Neural progenitor cell (in vitro differentiated cells): ENCODE measurements around the gene ITGA2B. TPM values are rescaled to one million over a fixed set of nuclear protein-coding genes. Genes with fewer than 3 reads are reported as not detected.
A peak's percentile ranks its signal among the peaks of the same experiment; 100 is the strongest.

Source experiments
- DNase-seq: peaks from one replicate; pipeline ENCODE4 v3.0.0-alpha.2; 2016; ENCODE audit warnings: low spot score
- H2AFZ ChIP-seq: fragments of 200-600 bp; sonication (generic); replicated peaks from 2 replicates; pipeline ENCODE4 v1.6.1; 2016; ENCODE audit warnings: antibody characterized with exemption
- H3F3A ChIP-seq: fragments of 200-600 bp; sonication (generic); 2 replicates; pipeline ENCODE4 v1.6.1; 2016; ENCODE audit warnings: antibody characterized with exemption, low read depth
- H3K27ac ChIP-seq: fragments of 200-600 bp; sonication (generic); 2 replicates; pipeline ENCODE4 v1.5.1; 2016; ENCODE audit warnings: mild to moderate bottlenecking
- H3K27me3 ChIP-seq: fragments of 200-600 bp; sonication (generic); 2 replicates; pipeline ENCODE4 v1.6.1; 2016; ENCODE audit warnings: mild to moderate bottlenecking, moderate library complexity
- H3K36me3 ChIP-seq: fragments of 200-600 bp; sonication (generic); 2 replicates; pipeline ENCODE4 v1.5.1; 2016
- H3K4me1 ChIP-seq: fragments of 200-600 bp; sonication (generic); 2 replicates; pipeline ENCODE4 v1.6.1; 2016; ENCODE audit warnings: mixed run types
- H3K4me2 ChIP-seq: fragments of 200-600 bp; sonication (generic); 2 replicates; pipeline ENCODE4 v1.6.1; 2016
- H3K4me3 ChIP-seq: fragments of 200-600 bp; sonication (generic); 2 replicates; pipeline ENCODE4 v1.5.1; 2016
- H3K79me2 ChIP-seq: fragments of 200-600 bp; sonication (generic); 2 replicates; pipeline ENCODE4 v1.6.1; 2016; ENCODE audit warnings: low read depth
- H3K9ac ChIP-seq: fragments of 200-600 bp; sonication (generic); 2 replicates; pipeline ENCODE4 v1.6.1; 2016
- H3K9me3 ChIP-seq: fragments of 200-600 bp; sonication (generic); 2 replicates; pipeline ENCODE4 v1.5.1; 2016; ENCODE audit warnings: low read depth
- H4K20me1 ChIP-seq: fragments of 200-600 bp; sonication (generic); 2 replicates; pipeline ENCODE4 v1.6.1; 2016; ENCODE audit warnings: low read depth
- H3K27ac Mint-ChIP-seq: 3 replicates; pipeline ENCODE4 v1.8.0; 2021; ENCODE audit warnings: mixed read lengths
- H3K27me3 Mint-ChIP-seq: 2 replicates; pipeline ENCODE4 v1.8.0; 2022; ENCODE audit warnings: low read depth, mild to moderate bottlenecking, inconsistent platforms, moderate library complexity, mixed read lengths; ENCODE audit not compliant: insufficient read depth
- H3K36me3 Mint-ChIP-seq: 3 replicates; pipeline ENCODE4 v1.8.0; 2021; ENCODE audit warnings: mixed read lengths
- H3K4me1 Mint-ChIP-seq: 3 replicates; pipeline ENCODE4 v1.8.0; 2021; ENCODE audit warnings: mixed read lengths
- H3K4me3 Mint-ChIP-seq: 3 replicates; pipeline ENCODE4 v1.8.0; 2021; ENCODE audit warnings: mild to moderate bottlenecking, moderate library complexity, mixed read lengths
- H3K9me3 Mint-ChIP-seq: 3 replicates; pipeline ENCODE4 v1.8.0; 2020; ENCODE audit warnings: mixed read lengths
- EZH2 ChIP-seq: fragments of 200-600 bp; sonication (generic); IDR thresholded peaks from 2 replicates; pipeline ENCODE4 v1.6.1; 2017; ENCODE audit warnings: antibody characterized with exemption, mild to moderate bottlenecking, moderate library complexity
- EZH2phosphoT487 ChIP-seq: fragments of 200-600 bp; sonication (generic); IDR thresholded peaks from 2 replicates; pipeline ENCODE4 v1.6.1; 2017; ENCODE audit warnings: antibody characterized with exemption
- total RNA-seq: library from RNA; depleted of rRNA; stranded (reverse); fragments of >200 nt; gene quantifications from 2 replicates; pipeline ENCODE4 v1.2.3, GENCODE V29; 2015; ENCODE audit warnings: low replicate concordance
- TF ChIP-seq, protein P1 (sequence below): fragments of 200-600 bp; sonication (generic); IDR thresholded peaks from 2 replicates; pipeline ENCODE4 v1.5.1; 2017; ENCODE audit warnings: antibody characterized with exemption, mild to moderate bottlenecking

Gene ITGA2B
- total RNA-seq, 1 donor from 2014 or later = 4.7 TPM

DNA sequence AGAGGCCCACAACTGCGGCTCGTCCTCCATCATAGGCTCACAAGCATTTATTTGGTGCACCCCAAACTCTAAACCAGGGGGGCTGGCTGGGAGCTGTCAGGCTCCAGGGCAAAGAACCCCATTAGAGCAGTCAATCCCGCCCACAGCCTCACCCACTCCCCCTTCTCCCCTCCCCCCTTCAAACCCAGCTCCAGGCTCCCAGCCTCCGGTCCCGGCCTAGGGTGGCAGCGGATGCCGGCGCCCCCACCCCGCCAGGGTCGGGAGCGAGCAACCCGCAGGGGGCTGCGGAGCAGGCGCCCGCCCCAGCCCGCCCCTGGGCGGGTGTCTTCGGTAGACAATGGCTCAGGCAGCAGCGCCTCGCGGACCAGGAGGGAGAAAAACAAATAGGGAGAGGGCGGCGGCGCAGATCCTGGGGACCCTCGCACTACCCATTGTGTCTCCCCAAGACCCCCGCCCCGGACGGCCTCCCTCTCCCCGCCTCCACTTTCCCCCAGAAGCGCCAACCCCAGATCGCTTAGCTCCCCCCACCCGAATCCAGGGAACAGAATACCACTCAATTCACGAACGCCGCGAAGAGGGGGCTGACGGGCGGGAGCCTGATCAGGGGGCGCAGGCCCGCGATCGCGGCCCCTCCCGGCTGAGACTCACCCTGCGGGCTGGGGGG is 26.4 kb downstream of the ITGA2B start:
- peak; percentile 63 for DNase-seq
- peaks cover 33% of the 10 kb centered on the region for H3K27me3 ChIP-seq
- peaks cover 2% of the 10 kb centered on the region for H3K36me3 Mint-ChIP-seq
- no peaks in the 10 kb centered on the region for H3K9me3 Mint-ChIP-seq
- H3K4me1 ChIP-seq = peaks cover 30% of the 10 kb centered on the region
- no peak overlapping the region for H3K27ac Mint-ChIP-seq
- peak overlapping the region; percentile 69 for H3K9ac ChIP-seq
- H3K27me3 Mint-ChIP-seq = peaks cover 21% of the 10 kb centered on the region
- H4K20me1 ChIP-seq = peaks cover 49% of the 10 kb centered on the region
- H3K4me2 ChIP-seq = peak overlapping the region; percentile 96
- H3K27ac ChIP-seq = no peak overlapping the region
- H3K36me3 ChIP-seq = no peaks in the 10 kb centered on the region
- H3K9me3 ChIP-seq = no peaks in the 10 kb centered on the region
- peaks cover 26% of the 10 kb centered on the region for H3F3A ChIP-seq
- H3K79me2 ChIP-seq = peaks cover 54% of the 10 kb centered on the region
- H3K4me3 Mint-ChIP-seq = peak overlapping the region; percentile 91
- TF ChIP-seq EZH2 = no peak
- no peak for TF ChIP-seq EZH2phosphoT487
- TF ChIP-seq, protein P1, sequence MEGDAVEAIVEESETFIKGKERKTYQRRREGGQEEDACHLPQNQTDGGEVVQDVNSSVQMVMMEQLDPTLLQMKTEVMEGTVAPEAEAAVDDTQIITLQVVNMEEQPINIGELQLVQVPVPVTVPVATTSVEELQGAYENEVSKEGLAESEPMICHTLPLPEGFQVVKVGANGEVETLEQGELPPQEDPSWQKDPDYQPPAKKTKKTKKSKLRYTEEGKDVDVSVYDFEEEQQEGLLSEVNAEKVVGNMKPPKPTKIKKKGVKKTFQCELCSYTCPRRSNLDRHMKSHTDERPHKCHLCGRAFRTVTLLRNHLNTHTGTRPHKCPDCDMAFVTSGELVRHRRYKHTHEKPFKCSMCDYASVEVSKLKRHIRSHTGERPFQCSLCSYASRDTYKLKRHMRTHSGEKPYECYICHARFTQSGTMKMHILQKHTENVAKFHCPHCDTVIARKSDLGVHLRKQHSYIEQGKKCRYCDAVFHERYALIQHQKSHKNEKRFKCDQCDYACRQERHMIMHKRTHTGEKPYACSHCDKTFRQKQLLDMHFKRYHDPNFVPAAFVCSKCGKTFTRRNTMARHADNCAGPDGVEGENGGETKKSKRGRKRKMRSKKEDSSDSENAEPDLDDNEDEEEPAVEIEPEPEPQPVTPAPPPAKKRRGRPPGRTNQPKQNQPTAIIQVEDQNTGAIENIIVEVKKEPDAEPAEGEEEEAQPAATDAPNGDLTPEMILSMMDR = no peak
- H3K4me3 ChIP-seq = peak overlapping the region; percentile 94
- H2AFZ ChIP-seq = peak overlapping the region; percentile 66
- peaks cover 31% of the 10 kb centered on the region for H3K4me1 Mint-ChIP-seq

DNA sequence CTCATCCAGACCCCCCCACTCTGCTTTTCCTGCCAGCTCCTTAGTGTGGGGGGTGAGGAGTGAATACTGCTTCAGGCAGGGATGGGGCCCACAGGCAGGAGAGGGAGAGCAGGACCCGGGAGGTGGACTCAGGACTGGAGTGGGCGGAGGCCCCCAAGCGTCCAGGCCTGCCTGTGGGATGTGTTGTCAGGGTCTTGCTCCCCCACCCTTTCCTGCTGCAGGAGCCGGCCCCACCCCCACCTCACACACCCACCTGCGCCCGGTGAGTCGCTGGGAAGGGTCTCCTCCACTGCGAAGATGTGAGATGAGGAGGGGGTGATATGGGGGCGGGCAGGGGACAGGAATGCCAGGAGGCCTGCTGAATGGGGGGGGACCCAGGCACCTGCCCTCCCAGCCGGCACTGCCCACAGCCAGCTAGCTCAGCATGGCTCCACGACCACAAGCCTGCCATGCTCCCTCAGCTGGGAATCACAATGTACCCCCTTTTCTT is 26.9 kb downstream of the ITGA2B start:
- peak overlapping the region; percentile 96 for H3K4me2 ChIP-seq
- H4K20me1 ChIP-seq = peaks cover 55% of the 10 kb centered on the region
- H3K9ac ChIP-seq = no peak overlapping the region
- peaks cover 58% of the 10 kb centered on the region for H3K79me2 ChIP-seq
- DNase-seq = peak; percentile 36
- Mint-ChIP-seq H3K4me1 (peaks cover 31% of the 10 kb centered on the region), H3K36me3 (peaks cover 2% of the 10 kb centered on the region), H3K27ac (no peak overlapping the region), H3K9me3 (no peaks in the 10 kb centered on the region), H3K27me3 (peaks cover 21% of the 10 kb centered on the region), H3K4me3 (peak overlapping the region; percentile 91)
- no peaks in the 10 kb centered on the region for H3K36me3 ChIP-seq
- H3K4me3 ChIP-seq = peak overlapping the region; percentile 94
- peaks cover 30% of the 10 kb centered on the region for H3K4me1 ChIP-seq
- H3K27ac ChIP-seq = no peak overlapping the region
- H2AFZ ChIP-seq = no peak overlapping the region
- no peaks in the 10 kb centered on the region for H3K9me3 ChIP-seq
- H3K27me3 ChIP-seq = peaks cover 33% of the 10 kb centered on the region
- TF ChIP-seq EZH2phosphoT487 (no peak), EZH2 (no peak)
- TF ChIP-seq, protein P1 = no peak
- H3F3A ChIP-seq = peaks cover 26% of the 10 kb centered on the region

DNA sequence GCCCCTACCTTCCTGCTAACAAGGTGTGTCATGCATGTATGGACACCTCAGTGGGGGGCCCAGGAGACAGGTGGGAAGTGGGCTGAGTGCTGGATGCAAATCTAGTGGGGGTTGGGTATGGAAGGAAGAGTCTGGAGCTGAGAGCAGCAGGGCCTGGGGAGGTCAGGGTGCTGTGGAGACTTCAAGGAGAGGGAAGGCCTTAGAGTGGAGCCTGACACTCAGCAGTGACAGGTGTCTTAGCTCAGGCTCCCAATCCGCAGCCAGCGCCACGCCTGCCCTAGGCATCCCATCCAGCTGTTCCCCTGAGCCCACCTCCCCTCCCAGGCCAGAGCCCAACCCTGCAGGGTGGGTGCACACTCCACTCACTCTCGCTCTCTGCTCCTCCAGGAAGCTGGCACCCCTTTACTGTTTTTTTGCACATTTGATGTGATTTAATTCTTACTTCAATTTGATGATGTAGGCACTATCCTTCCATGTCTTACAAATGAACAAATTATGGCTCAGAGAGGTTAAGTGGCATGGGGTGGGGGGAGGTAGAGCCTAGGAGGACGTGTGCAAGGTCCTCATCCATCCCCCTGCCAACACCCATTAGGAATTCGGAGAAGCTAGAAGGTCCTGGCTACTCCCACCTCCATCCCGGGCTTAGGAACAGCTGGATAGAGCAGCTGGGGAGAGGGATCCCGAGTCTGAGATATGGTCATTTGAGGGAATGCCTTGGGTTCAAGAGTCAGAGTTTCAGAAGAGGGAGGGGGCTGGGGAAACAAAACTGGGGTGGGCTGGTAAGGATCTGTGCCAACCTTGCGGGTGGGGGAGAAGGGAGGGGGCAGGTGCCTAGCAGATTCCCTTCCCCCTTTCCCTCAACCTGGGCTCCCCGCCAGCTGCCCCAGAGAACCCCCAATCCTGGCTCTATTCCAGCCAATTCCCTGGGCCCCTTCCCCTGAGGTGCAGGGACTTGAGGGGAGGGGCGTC is 27.9 kb downstream of the ITGA2B start:
- H3K4me3 ChIP-seq = peak overlapping the region; percentile 94

More for the DNA sequence above, 27.9 kb downstream of the ITGA2B start:
- Histone ChIP-seq H3K9ac (no peak overlapping the region), H3K79me2 (peaks cover 58% of the 10 kb centered on the region), H3K4me2 (peak overlapping the region; percentile 96), H3K9me3 (no peaks in the 10 kb centered on the region), H3K36me3 (no peaks in the 10 kb centered on the region), H3K27ac (peak overlapping the region; percentile 10), H3F3A (peaks cover 31% of the 10 kb centered on the region), H3K27me3 (peaks cover 27% of the 10 kb centered on the region), H4K20me1 (peaks cover 64% of the 10 kb centered on the region), H2AFZ (no peak overlapping the region), H3K4me1 (peaks cover 30% of the 10 kb centered on the region)
- Mint-ChIP-seq H3K9me3 (no peaks in the 10 kb centered on the region), H3K36me3 (peaks cover 4% of the 10 kb centered on the region), H3K27ac (peak overlapping the region; percentile 78), H3K4me3 (peak overlapping the region; percentile 91), H3K27me3 (peaks cover 15% of the 10 kb centered on the region), H3K4me1 (peaks cover 31% of the 10 kb centered on the region)
- TF ChIP-seq EZH2 (no peak), EZH2phosphoT487 (no peak)
- TF ChIP-seq, protein P1 = no peak
- DNase-seq = no peak
